Ascending aorta (tissue), 2 donors: ENCODE results near the gene CPA2. TPM values are rescaled to one million over a fixed set of nuclear protein-coding genes. Genes with fewer than 3 reads are reported as not detected.

ENCODE experiments used
- DNase-seq, 2 donors: peaks; one replicate each; pipeline ENCODE4 v3.0.0-alpha.2; 2019; ENCODE audit warnings: low spot score in 2 of 2
- H3K27ac ChIP-seq, 2 donors: fragments of 200-600 bp; sonication (generic); one replicate each; pipeline ENCODE4 v1.5.1; 2016 to 2017; ENCODE audit warnings: mild to moderate bottlenecking in 1 of 2
- H3K27me3 ChIP-seq: fragments of 200-600 bp; sonication (generic); one replicate; pipeline ENCODE4 v1.5.1; 2017
- H3K36me3 ChIP-seq, 2 donors: fragments of 200-600 bp; sonication (generic); one replicate each; pipeline ENCODE4 v1.5.1; 2016
- H3K4me1 ChIP-seq, 2 donors: fragments of 200-600 bp; sonication (generic); one replicate each; pipeline ENCODE4 v1.5.1; 2016 to 2017; ENCODE audit warnings: mild to moderate bottlenecking in 1 of 2
- H3K4me3 ChIP-seq, 2 donors: fragments of 200-600 bp; sonication (generic); one replicate each; pipeline ENCODE4 v1.5.1; 2016 to 2017; ENCODE audit warnings: mild to moderate bottlenecking in 1 of 2
- H3K9me3 ChIP-seq, 2 donors: fragments of 200-600 bp; sonication (generic); one replicate each; pipeline ENCODE4 v1.5.1; 2016
- intact Hi-C: fragments of 100-400 bp; cut with DNase I; formaldehyde crosslinking; loops from one replicate; pipeline ENCODE4 v1.15.1; 2023
- total RNA-seq: library from RNA; depleted of rRNA; stranded (reverse); fragments of >200 nt; gene quantifications from one replicate; pipeline ENCODE4 v1.1.0, GENCODE V29; 2016
- TF ChIP-seq, protein P1 (sequence below), 3 experiments: fragments of 200-600 bp in 2 of 3; fragments of 450-650 bp in 1 of 3; sonication (generic) in 2 of 3; IDR thresholded peaks; one replicate each; pipeline ENCODE4 v1.5.1; 2016 to 2019; ENCODE audit warnings: antibody characterized with exemption in 3 of 3, mild to moderate bottlenecking in 1 of 3, moderate library complexity in 1 of 3

The CPA2 gene
- total RNA-seq, 1 donor from 2014 or later: not detected

DNA sequence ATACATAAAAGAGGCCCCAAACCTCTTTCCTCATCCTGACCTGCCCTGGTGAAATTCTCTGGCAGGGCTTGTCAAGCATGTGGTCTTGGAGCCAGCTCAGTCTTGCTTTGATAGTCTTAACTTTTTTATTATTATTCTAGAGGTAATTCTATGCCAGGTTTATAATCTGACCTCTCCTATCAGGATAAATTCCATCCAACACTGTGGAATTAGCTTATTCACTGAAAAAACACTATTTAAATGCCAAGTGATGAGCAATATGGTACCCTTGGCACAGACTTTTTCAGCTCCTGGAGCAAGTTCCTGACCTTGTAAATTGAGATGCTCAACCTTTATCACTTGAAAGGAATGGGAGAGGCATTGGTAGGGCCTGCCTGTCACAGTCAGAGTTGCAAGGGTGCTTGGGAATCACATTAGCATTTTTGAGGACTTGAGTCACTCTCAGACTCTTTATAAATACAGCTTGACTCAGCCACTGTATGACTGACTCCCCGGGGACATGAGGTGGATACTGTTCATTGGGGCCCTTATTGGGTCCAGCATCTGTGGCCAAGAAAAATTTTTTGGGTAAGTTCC lies 26.1 kb downstream of the CPA2 start, which contains the start of gene CPA4:
CPA4 (plus strand) TSS at position 480 of the 576 bp plus-strand sequence; CDS start at position 500, 20 bp downstream.
- Histone ChIP-seq H3K4me3 (no peak within 1 kb of the TSS), H3K27me3 (no peaks in the 10 kb centered on the region), H3K27ac (peak within 1 kb of the TSS; percentile 78 to 79), H3K4me1 (peaks cover 0 to 14% of the 10 kb centered on the region in 2 donors), H3K36me3 (no peaks in the 10 kb centered on the region), H3K9me3 (no peaks in the 10 kb centered on the region)
- peak; percentile 16 to 88 for DNase-seq
- intact Hi-C loops: loop anchor here (1.0 to 10.0 kb wide), 2 partner anchors 62 to 149 kb away; partner anchors contain the start of gene CEP41
- TF ChIP-seq, protein P1, sequence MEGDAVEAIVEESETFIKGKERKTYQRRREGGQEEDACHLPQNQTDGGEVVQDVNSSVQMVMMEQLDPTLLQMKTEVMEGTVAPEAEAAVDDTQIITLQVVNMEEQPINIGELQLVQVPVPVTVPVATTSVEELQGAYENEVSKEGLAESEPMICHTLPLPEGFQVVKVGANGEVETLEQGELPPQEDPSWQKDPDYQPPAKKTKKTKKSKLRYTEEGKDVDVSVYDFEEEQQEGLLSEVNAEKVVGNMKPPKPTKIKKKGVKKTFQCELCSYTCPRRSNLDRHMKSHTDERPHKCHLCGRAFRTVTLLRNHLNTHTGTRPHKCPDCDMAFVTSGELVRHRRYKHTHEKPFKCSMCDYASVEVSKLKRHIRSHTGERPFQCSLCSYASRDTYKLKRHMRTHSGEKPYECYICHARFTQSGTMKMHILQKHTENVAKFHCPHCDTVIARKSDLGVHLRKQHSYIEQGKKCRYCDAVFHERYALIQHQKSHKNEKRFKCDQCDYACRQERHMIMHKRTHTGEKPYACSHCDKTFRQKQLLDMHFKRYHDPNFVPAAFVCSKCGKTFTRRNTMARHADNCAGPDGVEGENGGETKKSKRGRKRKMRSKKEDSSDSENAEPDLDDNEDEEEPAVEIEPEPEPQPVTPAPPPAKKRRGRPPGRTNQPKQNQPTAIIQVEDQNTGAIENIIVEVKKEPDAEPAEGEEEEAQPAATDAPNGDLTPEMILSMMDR (IDR thresholded peaks at IDR 0.05): no peak

GRCh38 chr7:130293521-130293920 lies 26.9 kb downstream of the CPA2 start:
- intact Hi-C loops: loop anchor here (10.0 kb wide), 1 partner anchor 61 kb away; no protein-coding TSS in a partner anchor
- DNase-seq: no peak
- no peak overlapping the region for H3K4me3 ChIP-seq

DNA sequence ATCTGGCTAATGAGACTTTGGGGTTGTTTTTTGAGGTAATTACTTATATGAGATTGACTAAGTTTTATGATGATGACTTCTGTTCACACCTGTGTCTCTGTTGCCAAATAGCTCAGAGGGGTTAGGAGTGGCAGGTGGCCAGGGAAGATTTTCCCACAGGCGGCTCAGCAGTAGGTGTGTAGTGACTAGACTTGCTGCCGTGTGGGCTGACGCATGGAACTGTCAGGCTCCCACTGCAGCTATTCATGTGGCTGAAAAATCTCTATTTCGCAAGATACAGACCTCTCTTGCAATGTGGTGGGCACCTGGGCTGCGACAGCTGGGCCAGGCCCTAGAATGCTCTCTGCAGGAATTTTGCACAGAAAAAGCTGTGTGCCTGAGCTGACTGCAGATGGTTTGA lies 27.7 kb downstream of the CPA2 start:
- Histone ChIP-seq H3K4me1 (peaks cover 0 to 14% of the 10 kb centered on the region in 2 donors), H3K27me3 (no peaks in the 10 kb centered on the region), H3K27ac (peak overlapping the region in 1 of 2 donors; percentile 79), H3K36me3 (no peaks in the 10 kb centered on the region), H3K4me3 (no peak overlapping the region), H3K9me3 (no peaks in the 10 kb centered on the region)
- intact Hi-C loops: loop anchor here (10.0 kb wide), 1 partner anchor 60 kb away; no protein-coding TSS in a partner anchor
- TF ChIP-seq, protein P1 (IDR thresholded peaks at IDR 0.05): no peak
- DNase-seq: no peak

More at GRCh38 chr7:130293521-130293920, 26.9 kb downstream of the CPA2 start:
- Histone ChIP-seq H3K9me3 (no peaks in the 10 kb centered on the region), H3K27me3 (no peaks in the 10 kb centered on the region), H3K36me3 (no peaks in the 10 kb centered on the region), H3K27ac (peak overlapping the region; percentile 78 to 79), H3K4me1 (peaks cover 0 to 14% of the 10 kb centered on the region in 2 donors)
- TF ChIP-seq, protein P1 (IDR thresholded peaks at IDR 0.05): no peak

DNA sequence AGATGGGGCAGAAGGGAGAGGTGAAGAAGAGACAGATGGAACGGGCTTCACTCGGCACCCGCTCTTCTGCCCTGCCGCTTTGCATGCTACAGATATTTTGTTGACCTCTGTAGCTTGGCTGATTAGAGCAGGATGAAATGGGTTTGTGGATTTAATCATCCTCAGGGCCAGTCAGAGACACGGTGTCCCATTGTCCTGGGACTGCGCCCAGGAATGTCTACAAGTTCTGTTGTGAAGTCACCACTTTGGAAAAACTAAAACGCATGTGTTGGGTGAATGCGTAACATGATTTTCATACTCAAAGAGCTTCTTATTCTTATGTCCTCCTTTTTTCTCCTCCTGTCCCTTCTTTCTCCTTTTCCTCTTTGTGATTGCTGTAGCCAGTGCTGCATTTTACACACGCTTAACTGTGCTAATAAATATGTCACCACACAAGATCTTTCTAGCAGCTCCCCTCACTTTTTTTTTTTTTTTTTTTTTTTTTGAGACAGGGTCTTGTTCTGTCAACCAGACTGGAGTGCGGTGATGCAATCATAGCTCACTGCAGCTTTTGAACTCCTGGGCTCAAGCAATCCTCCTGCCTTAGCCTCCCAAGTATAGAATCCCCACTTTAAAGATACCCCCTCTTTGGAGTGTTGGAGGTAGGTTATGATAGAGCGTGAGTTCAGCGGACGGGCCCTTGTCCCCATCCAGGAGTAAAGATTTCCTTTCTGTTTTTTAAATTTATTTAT lies 29.7 kb downstream of the CPA2 start:
- no peak for DNase-seq
- intact Hi-C loops: loop anchor here (10.0 kb wide), 1 partner anchor 58 kb away; no protein-coding TSS in a partner anchor
- Histone ChIP-seq H3K27me3 (no peaks in the 10 kb centered on the region), H3K4me1 (peaks cover 0 to 14% of the 10 kb centered on the region in 2 donors), H3K36me3 (no peaks in the 10 kb centered on the region), H3K4me3 (no peak overlapping the region), H3K9me3 (no peaks in the 10 kb centered on the region), H3K27ac (no peak overlapping the region)
- TF ChIP-seq, protein P1 (IDR thresholded peaks at IDR 0.05): no peak

DNA sequence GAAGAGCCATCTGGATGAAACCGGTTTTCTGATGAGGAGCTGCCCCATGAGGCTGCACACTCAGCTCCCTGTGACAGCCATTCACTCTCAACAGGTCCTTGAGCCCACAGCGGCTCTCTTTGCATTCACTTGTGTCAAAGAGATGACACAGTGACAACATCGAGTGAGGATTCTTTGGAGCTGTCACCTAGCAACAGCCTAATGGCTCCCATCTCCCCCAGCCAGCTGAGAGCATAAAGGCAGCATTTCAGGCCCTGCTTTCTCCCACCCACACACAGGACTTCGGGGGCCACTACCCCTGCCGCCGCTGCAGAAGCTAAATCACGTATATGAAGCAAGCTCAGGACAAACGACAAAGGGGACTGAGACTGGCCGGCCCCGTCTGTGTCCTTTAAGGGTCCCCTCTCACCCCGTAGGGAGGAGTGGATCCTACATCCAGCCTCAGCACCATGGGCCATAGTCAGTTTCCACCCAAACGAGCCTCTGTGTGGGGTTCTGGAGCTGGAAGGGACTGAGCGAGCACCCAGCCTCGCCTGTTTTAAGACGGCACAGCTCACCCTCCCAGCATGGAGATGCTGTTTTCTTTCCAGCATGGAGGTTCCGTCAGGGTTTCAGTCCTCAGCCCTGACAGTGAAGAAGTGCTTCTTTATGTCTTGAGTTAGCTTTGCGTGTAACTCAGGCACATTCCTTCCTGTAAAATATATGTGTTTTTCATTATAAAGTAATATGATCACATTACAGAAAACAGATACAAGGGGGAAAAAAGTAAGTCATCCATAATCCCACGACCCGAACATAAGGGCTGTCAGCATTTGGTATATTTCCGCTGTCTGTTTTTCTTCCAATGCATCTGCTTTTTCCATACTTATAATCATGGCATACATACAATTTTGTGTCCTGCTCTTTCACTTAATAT lies 31.2 kb downstream of the CPA2 start:
- H3K27me3 ChIP-seq: no peaks in the 10 kb centered on the region
- no peak overlapping the region for H3K27ac ChIP-seq
- intact Hi-C loops: loop anchor here (10.0 kb wide), 1 partner anchor 57 kb away; no protein-coding TSS in a partner anchor
- DNase-seq: no peak
- TF ChIP-seq, protein P1 (IDR thresholded peaks at IDR 0.05): no peak
- no peak overlapping the region for H3K4me3 ChIP-seq
- no peaks in the 10 kb centered on the region for H3K36me3 ChIP-seq
- peaks cover 0 to 6% of the 10 kb centered on the region in 2 donors for H3K4me1 ChIP-seq
- H3K9me3 ChIP-seq: no peaks in the 10 kb centered on the region
